ENCODE measurements around the gene PRKAG1. TPM values are rescaled to one million over a fixed set of nuclear protein-coding genes. Genes with fewer than 3 reads are reported as not detected.

PRKAG1 gene
- total RNA-seq, 2 experiments from 2014 or later: 49.4 to 50.9 TPM

DNA sequence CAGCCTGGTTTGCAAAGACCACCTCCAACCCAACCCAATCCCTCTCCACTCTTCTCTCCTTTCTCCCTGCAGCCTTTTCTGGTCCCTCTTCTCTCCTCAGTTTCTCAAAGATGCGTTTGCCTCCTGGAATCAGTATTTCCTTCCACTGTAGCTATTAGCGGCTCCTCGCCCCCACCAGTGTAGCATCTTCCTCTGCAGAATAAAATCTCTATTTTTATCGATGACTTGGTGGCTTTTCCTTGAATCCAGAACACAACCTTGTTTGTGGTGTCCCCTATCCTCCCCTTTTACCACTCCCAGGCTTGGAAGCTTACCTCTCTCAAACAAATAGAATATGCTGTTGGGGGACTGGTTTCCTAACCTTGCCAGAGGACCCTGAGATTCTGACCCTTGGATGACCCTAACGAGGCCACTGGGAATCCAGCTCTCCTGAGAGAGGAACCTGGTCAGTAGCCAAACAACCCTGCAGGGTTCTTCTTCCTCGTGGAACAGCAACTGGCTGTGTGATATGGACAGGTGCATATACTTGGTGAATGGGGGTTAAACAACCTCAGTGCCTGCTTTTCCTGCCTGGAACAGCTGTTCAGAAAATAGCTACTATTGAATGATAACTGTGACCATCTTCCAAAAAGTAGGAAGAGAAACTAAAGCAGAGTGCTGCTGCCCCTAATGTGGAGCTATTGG lies 36.0 kb downstream of the PRKAG1 start:
- H3K9me3 Mint-ChIP-seq: no peaks in the 10 kb centered on the region
- no peaks in the 10 kb centered on the region for H3K36me3 Mint-ChIP-seq (ENCODE audit: low read depth)
- H3K27ac Mint-ChIP-seq: no peak overlapping the region
- DNase-seq: no peak
- H3K27me3 Mint-ChIP-seq (ENCODE audit: low read depth): peaks cover 56% of the 10 kb centered on the region
- CTCF ChIA-PET: interaction anchor here (0.6 to 13.9 kb wide), 13 partner anchors 9 to 132 kb away, joined by 3 to 223 read pairs (median 4); partner anchors contain the start of genes DDN and DDX23
- peaks cover 37% of the 10 kb centered on the region for H3K4me1 Mint-ChIP-seq (ENCODE audit: low read depth)
- intact Hi-C loops (cut with micrococcal nuclease): no loop called here
- peak overlapping the region; percentile 38 for H3K4me3 Mint-ChIP-seq

GRCh38 chr12:48981757-48982157 lies 36.8 kb downstream of the PRKAG1 start:
- intact Hi-C loops (cut with micrococcal nuclease): no loop called here
- Mint-ChIP-seq H3K4me3 (peak overlapping the region; percentile 54), H3K27me3 (ENCODE audit: low read depth) (peaks cover 54% of the 10 kb centered on the region), H3K27ac (no peak overlapping the region), H3K9me3 (no peaks in the 10 kb centered on the region), H3K4me1 (ENCODE audit: low read depth) (peaks cover 42% of the 10 kb centered on the region), H3K36me3 (ENCODE audit: low read depth) (no peaks in the 10 kb centered on the region)
- DNase-seq: no peak
- CTCF ChIA-PET: interaction anchor here (0.6 to 13.9 kb wide), 9 partner anchors 8 to 133 kb away, joined by 3 to 223 read pairs (median 3); partner anchors contain the start of genes DDN and DDX23

GRCh38 chr12:48980953-48981756 lies 37.4 kb downstream of the PRKAG1 start:
- CTCF ChIA-PET: interaction anchor here (0.6 to 13.9 kb wide), 6 partner anchors 13 to 128 kb away, joined by 3 to 223 read pairs (median 10); partner anchors contain the start of genes DDN and DDX23
- no peaks in the 10 kb centered on the region for H3K9me3 Mint-ChIP-seq
- peaks cover 42% of the 10 kb centered on the region for H3K4me1 Mint-ChIP-seq (ENCODE audit: low read depth)
- no peaks in the 10 kb centered on the region for H3K36me3 Mint-ChIP-seq (ENCODE audit: low read depth)
- peaks cover 54% of the 10 kb centered on the region for H3K27me3 Mint-ChIP-seq (ENCODE audit: low read depth)
- intact Hi-C loops (cut with micrococcal nuclease): loop anchor here (1.0 kb wide), 1 partner anchor 14 kb away; no protein-coding TSS in a partner anchor
- H3K27ac Mint-ChIP-seq: peak overlapping the region; percentile 13
- DNase-seq: peak; percentile 45
- H3K4me3 Mint-ChIP-seq: peak overlapping the region; percentile 62

GRCh38 chr12:48980389-48980952 lies 38.1 kb downstream of the PRKAG1 start:
- peak; percentile 58 for DNase-seq
- H3K36me3 Mint-ChIP-seq (ENCODE audit: low read depth): no peaks in the 10 kb centered on the region
- no peaks in the 10 kb centered on the region for H3K9me3 Mint-ChIP-seq
- CTCF ChIA-PET: interaction anchor here (1.0 to 13.9 kb wide), 10 partner anchors 8 to 128 kb away, joined by 3 to 223 read pairs (median 12); partner anchors contain the start of genes ARF3, DDN, DDX23 and FKBP11
- peaks cover 42% of the 10 kb centered on the region for H3K4me1 Mint-ChIP-seq (ENCODE audit: low read depth)
- intact Hi-C loops (cut with micrococcal nuclease): loop anchor here (1.0 kb wide), 1 partner anchor 15 kb away; no protein-coding TSS in a partner anchor
- H3K27me3 Mint-ChIP-seq (ENCODE audit: low read depth): peaks cover 54% of the 10 kb centered on the region
- H3K4me3 Mint-ChIP-seq: peak overlapping the region; percentile 62
- H3K27ac Mint-ChIP-seq: no peak overlapping the region

DNA sequence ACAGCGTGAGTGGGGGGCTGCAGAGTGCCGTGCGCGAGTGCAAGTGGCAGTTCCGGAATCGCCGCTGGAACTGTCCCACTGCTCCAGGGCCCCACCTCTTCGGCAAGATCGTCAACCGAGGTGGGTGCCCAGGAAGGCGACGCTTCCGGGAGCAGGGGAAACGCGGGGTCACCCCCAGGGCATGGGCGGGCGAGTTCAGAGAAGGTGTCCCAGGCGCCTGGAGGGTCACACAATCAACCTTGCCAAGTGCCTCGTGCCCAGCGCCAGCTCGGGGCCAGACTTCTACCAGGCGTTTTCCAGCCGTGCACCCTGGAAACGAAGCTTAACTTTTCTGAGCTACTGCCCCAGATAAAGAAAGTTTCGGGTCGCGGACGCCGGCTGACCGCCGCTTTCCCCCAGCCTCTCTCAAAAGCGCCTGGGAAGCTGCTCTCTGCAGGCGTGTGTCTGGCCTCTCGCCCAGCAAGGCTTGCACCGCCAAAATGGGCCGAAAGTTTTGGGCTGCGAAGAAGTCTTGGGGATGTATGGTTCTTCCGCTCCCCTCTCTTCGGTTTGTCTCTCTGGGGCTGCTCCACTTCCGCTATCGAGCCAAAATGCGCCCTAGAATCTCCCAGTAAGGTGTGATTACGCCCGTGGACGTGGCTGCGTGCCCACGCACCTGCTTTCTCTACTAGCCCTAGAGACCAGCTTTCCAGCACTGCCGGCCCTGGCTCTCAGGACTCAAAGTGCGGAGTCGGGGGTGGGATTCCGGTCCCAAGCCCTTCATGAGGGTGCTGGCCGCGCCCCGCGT lies 38.8 kb downstream of the PRKAG1 start:
- H3K27me3 Mint-ChIP-seq (ENCODE audit: low read depth): peaks cover 57% of the 10 kb centered on the region
- CTCF ChIA-PET: interaction anchor here (0.8 to 13.9 kb wide), 12 partner anchors 8 to 56 kb away, joined by 3 to 223 read pairs (median 4); partner anchors contain the start of genes ARF3, DDN and FKBP11
- peaks cover 42% of the 10 kb centered on the region for H3K4me1 Mint-ChIP-seq (ENCODE audit: low read depth)
- H3K9me3 Mint-ChIP-seq: no peaks in the 10 kb centered on the region
- peak overlapping the region; percentile 62 for H3K4me3 Mint-ChIP-seq
- peak; percentile 34 for DNase-seq
- H3K27ac Mint-ChIP-seq: no peak overlapping the region
- no peaks in the 10 kb centered on the region for H3K36me3 Mint-ChIP-seq (ENCODE audit: low read depth)
- intact Hi-C loops (cut with micrococcal nuclease): loop anchor here (1.0 to 10.0 kb wide), 3 partner anchors 16 to 365 kb away; partner anchors contain the start of genes DHH and DNAJC22

GRCh38 chr12:48978741-48979601 lies 39.6 kb downstream of the PRKAG1 start:
- Mint-ChIP-seq H3K27ac (no peak overlapping the region), H3K4me1 (ENCODE audit: low read depth) (peaks cover 42% of the 10 kb centered on the region), H3K27me3 (ENCODE audit: low read depth) (peaks cover 61% of the 10 kb centered on the region), H3K4me3 (peak overlapping the region; percentile 56), H3K9me3 (no peaks in the 10 kb centered on the region), H3K36me3 (ENCODE audit: low read depth) (no peaks in the 10 kb centered on the region)
- no peak for DNase-seq
- CTCF ChIA-PET: interaction anchor here (0.5 to 13.9 kb wide), 16 partner anchors 8 to 256 kb away, joined by 3 to 223 read pairs (median 6); partner anchors contain the start of genes ARF3, DDN and FKBP11
- intact Hi-C loops (cut with micrococcal nuclease): loop anchor here (1.0 to 10.0 kb wide), 6 partner anchors 9 to 366 kb away; partner anchors contain the start of genes DHH, DNAJC22 and PRKAG1

GRCh38 chr12:48978291-48978740 lies 40.3 kb downstream of the PRKAG1 start, which contains the start of gene WNT1:
Gene WNT1, plus strand, starts transcription at chr12:48978322. Its CDS starts 329 bp downstream, at chr12:48978651.
- peaks cover 65% of the 10 kb centered on the region for H3K27me3 Mint-ChIP-seq (ENCODE audit: low read depth)
- H3K36me3 Mint-ChIP-seq (ENCODE audit: low read depth): no peaks in the 10 kb centered on the region
- no peaks in the 10 kb centered on the region for H3K9me3 Mint-ChIP-seq
- intact Hi-C loops (cut with micrococcal nuclease): loop anchor here (1.0 to 10.0 kb wide), 6 partner anchors 8 to 366 kb away; partner anchors contain the start of genes DHH, DNAJC22 and PRKAG1
- H3K4me3 Mint-ChIP-seq: peak within 1 kb of the TSS; percentile 50
- H3K4me1 Mint-ChIP-seq (ENCODE audit: low read depth): peaks cover 42% of the 10 kb centered on the region
- no peak for DNase-seq
- CTCF ChIA-PET: interaction anchor here (0.5 to 13.9 kb wide), 19 partner anchors 10 to 166 kb away, joined by 3 to 223 read pairs (median 4); partner anchors contain the start of genes ARF3, DDN, DDX23 and FKBP11
- no peak within 1 kb of the TSS for H3K27ac Mint-ChIP-seq

- Mint-ChIP-seq H3K27me3 (ENCODE audit: low read depth) (peaks cover 67% of the 10 kb centered on the region), H3K4me3 (peak overlapping the region; percentile 19), H3K4me1 (ENCODE audit: low read depth) (peaks cover 44% of the 10 kb centered on the region), H3K27ac (no peak overlapping the region), H3K36me3 (ENCODE audit: low read depth) (no peaks in the 10 kb centered on the region), H3K9me3 (no peaks in the 10 kb centered on the region)
- CTCF ChIA-PET: interaction anchor here (0.5 to 13.9 kb wide), 19 partner anchors 10 to 167 kb away, joined by 3 to 223 read pairs (median 4); partner anchors contain the start of genes ARF3, DDN, DDX23 and FKBP11
- peak; percentile 83 for DNase-seq
- intact Hi-C loops (cut with micrococcal nuclease): loop anchor here (1.0 to 10.0 kb wide), 8 partner anchors 7 to 367 kb away; partner anchors contain the start of genes CACNB3, DDX23, DHH and DNAJC22
Measured at GRCh38 chr12:48977290-48978281, 41.0 kb downstream of the PRKAG1 start.

GRCh38 chr12:48973941-48974673 lies 44.5 kb downstream of the PRKAG1 start:
- CTCF ChIA-PET: interaction anchor here (1.0 to 3.8 kb wide), 4 partner anchors 8 to 50 kb away, joined by 3 to 26 read pairs (median 4); no protein-coding TSS in a partner anchor
- H3K36me3 Mint-ChIP-seq (ENCODE audit: low read depth): no peaks in the 10 kb centered on the region
- no peak overlapping the region for H3K27ac Mint-ChIP-seq
- H3K4me3 Mint-ChIP-seq: no peak overlapping the region
- peaks cover 57% of the 10 kb centered on the region for H3K27me3 Mint-ChIP-seq (ENCODE audit: low read depth)
- peaks cover 41% of the 10 kb centered on the region for H3K4me1 Mint-ChIP-seq (ENCODE audit: low read depth)
- peak; percentile 45 for DNase-seq
- no peaks in the 10 kb centered on the region for H3K9me3 Mint-ChIP-seq
- intact Hi-C loops (cut with micrococcal nuclease): loop anchor here (10.0 kb wide), 1 partner anchor 371 kb away; the partner anchor contains the start of gene DNAJC22
